Tibial nerve (tissue), 4 donors: ENCODE data around the gene PRXL2B. TPM values are rescaled to one million over a fixed set of nuclear protein-coding genes. Genes with fewer than 3 reads are reported as not detected.
"Not testable (repeated sequence)": the region's sequence is repeated elsewhere in the genome, so short reads cannot be mapped to it uniquely, and the experiment has no call there.

Source experiments
- DNase-seq, 2 donors: peaks; one replicate each; pipeline ENCODE4 v3.0.0-alpha.2; 2019; ENCODE audit warnings: low spot score in 2 of 2
- H3K27ac ChIP-seq, 4 donors: fragments of 200-600 bp; sonication (generic) in 3 of 4; one replicate each; pipeline ENCODE4 v1.5.1; 2017 to 2019; ENCODE audit warnings: mild to moderate bottlenecking in 1 of 4
- H3K27me3 ChIP-seq, 2 donors: fragments of 200-600 bp; sonication (generic) in 1 of 2; one replicate each; pipeline versions ENCODE4 v1.5.1 to v1.6.0; 2017 to 2019
- H3K36me3 ChIP-seq, 3 donors: fragments of 200-600 bp; sonication (generic); one replicate each; pipeline ENCODE4 v1.5.1; 2018 to 2019
- H3K4me1 ChIP-seq, 4 donors: fragments of 200-600 bp; sonication (generic) in 3 of 4; one replicate each; pipeline ENCODE4 v1.5.1; 2017 to 2019
- H3K4me3 ChIP-seq, 4 donors: fragments of 200-600 bp; sonication (generic) in 3 of 4; one replicate each; pipeline ENCODE4 v1.5.1; 2017 to 2019; ENCODE audit warnings: mild to moderate bottlenecking in 1 of 4, moderate library complexity in 1 of 4
- H3K9me3 ChIP-seq, 4 donors: fragments of 200-600 bp; sonication (generic) in 3 of 4; one replicate each; pipeline ENCODE4 v1.5.1; 2017 to 2019
- CTCF ChIP-seq, 5 experiments: fragments of 200-600 bp in 3 of 5; fragments of 450-650 bp in 2 of 5; sonication (generic) in 3 of 5; IDR thresholded peaks; one replicate each; pipeline ENCODE4 v1.5.1; 2016 to 2019; ENCODE audit warnings: antibody characterized with exemption in 5 of 5, mild to moderate bottlenecking in 3 of 5, moderate library complexity in 2 of 5
- EP300 ChIP-seq, 2 donors: sonication (generic); formaldehyde crosslinking; IDR thresholded peaks; one replicate each; pipeline ENCODE4 v1.6.1; 2017; ENCODE audit warnings: antibody characterized with exemption in 2 of 2, mild to moderate bottlenecking in 1 of 2
- POLR2A ChIP-seq, 2 donors: fragments of 450-650 bp; IDR thresholded peaks; one replicate each; pipeline ENCODE4 v1.6.1; 2017; ENCODE audit warnings: antibody characterized with exemption in 2 of 2, mild to moderate bottlenecking in 2 of 2, moderate library complexity in 2 of 2
- WGBS, 2 donors: methylation state at CpG; one replicate each; pipeline ENCODE4 v1.1.5; 2018; 5-methylcytosine and 5-hydroxymethylcytosine counted together
- total RNA-seq, 4 donors: library from RNA; depleted of rRNA; stranded (reverse); fragments of >200 nt; gene quantifications; one replicate each; pipeline ENCODE4 v1.1.0, GENCODE V29; 2016

Gene PRXL2B
- total RNA-seq, 4 donors from 2014 or later = 14.4 to 18.0 (median 16.9) TPM

- no peak for DNase-seq
- no peak overlapping the region for H3K4me3 ChIP-seq
- H3K27ac ChIP-seq = no peak overlapping the region
- 80 to 82% methylated on average over 11 to 12 of the region's 12 CpGs for WGBS, 2 donors
- peaks cover 0 to 7% (median 0%) of the 10 kb centered on the region in 4 donors for H3K4me1 ChIP-seq
- no peaks in the 10 kb centered on the region for H3K36me3 ChIP-seq
- H3K9me3 ChIP-seq = peaks cover 0 to 4% (median 0%) of the 10 kb centered on the region in 4 donors
- TF ChIP-seq EP300 (IDR thresholded peaks at IDR 0.05) (no peak), POLR2A (IDR thresholded peaks at IDR 0.05) (no peak), CTCF (IDR thresholded peaks at IDR 0.05) (no peak)
- peaks cover 0 to 75% of the 10 kb centered on the region in 2 donors for H3K27me3 ChIP-seq
These were observed 37.2 kb downstream of the PRXL2B start for GRCh38 chr1:2623571-2624337.

- no peaks in the 10 kb centered on the region for H3K36me3 ChIP-seq
- no peak for DNase-seq
- TF ChIP-seq EP300 (IDR thresholded peaks at IDR 0.05) (no peak), CTCF (IDR thresholded peaks at IDR 0.05) (no peak), POLR2A (IDR thresholded peaks at IDR 0.05) (no peak)
- H3K27me3 ChIP-seq = peaks cover 0 to 78% of the 10 kb centered on the region in 2 donors
- 79 to 81% methylated on average over 13 of the region's 13 CpGs for WGBS, 2 donors
- H3K4me3 ChIP-seq = no peak overlapping the region
- H3K4me1 ChIP-seq = peaks cover 0 to 13% (median 0%) of the 10 kb centered on the region in 4 donors
- no peak overlapping the region for H3K27ac ChIP-seq
- H3K9me3 ChIP-seq = peaks cover 0 to 3% (median 0%) of the 10 kb centered on the region in 4 donors
These were observed 38.2 kb downstream of the PRXL2B start for GRCh38 chr1:2624735-2625300.

- Histone ChIP-seq H3K4me3 (no peak overlapping the region), H3K4me1 (peaks cover 0 to 13% (median 0%) of the 10 kb centered on the region in 4 donors), H3K27me3 (peaks cover 0 to 81% of the 10 kb centered on the region in 2 donors), H3K36me3 (no peaks in the 10 kb centered on the region), H3K9me3 (no peaks in the 10 kb centered on the region), H3K27ac (no peak overlapping the region)
- DNase-seq = no peak
- 82 to 85% methylated on average over 10 of the region's 10 CpGs for WGBS, 2 donors
- TF ChIP-seq POLR2A (IDR thresholded peaks at IDR 0.05) (no peak), EP300 (IDR thresholded peaks at IDR 0.05) (no peak), CTCF (IDR thresholded peaks at IDR 0.05) (no peak)
These were observed 38.7 kb downstream of the PRXL2B start for GRCh38 chr1:2625311-2625710.

GRCh38 chr1:2625748-2626147 lies 39.2 kb downstream of the PRXL2B start:
- H3K9me3 ChIP-seq, H3K36me3 ChIP-seq, H3K27ac ChIP-seq, H3K4me3 ChIP-seq, DNase-seq: not testable (repeated sequence)
- WGBS, 2 donors = 62 to 74% methylated on average over 7 of the region's 7 CpGs
- Histone ChIP-seq H3K4me1 (peaks cover 0 to 13% (median 0%) of the 10 kb centered on the region in 4 donors), H3K27me3 (peaks cover 0 to 79% of the 10 kb centered on the region in 2 donors)

- no peaks in the 10 kb centered on the region for H3K9me3 ChIP-seq
- H3K4me1 ChIP-seq = peaks cover 0 to 13% (median 0%) of the 10 kb centered on the region in 4 donors
- no peak overlapping the region for H3K27ac ChIP-seq
- WGBS, 2 donors = 24 to 25% methylated on average over 6 of the region's 6 CpGs
- H3K4me3 ChIP-seq = no peak overlapping the region
- no peak for DNase-seq
- no peaks in the 10 kb centered on the region for H3K36me3 ChIP-seq
- H3K27me3 ChIP-seq = peaks cover 0 to 89% of the 10 kb centered on the region in 2 donors
- TF ChIP-seq EP300 (IDR thresholded peaks at IDR 0.05) (no peak), CTCF (IDR thresholded peaks at IDR 0.05) (no peak), POLR2A (IDR thresholded peaks at IDR 0.05) (no peak)
These were observed 41.2 kb downstream of the PRXL2B start for GRCh38 chr1:2627746-2628145.
